GM19193 (cell line): Measurements from ENCODE around the gene RTN4.

ENCODE experiments used
- POLR2A ChIP-seq: IDR thresholded peaks from 4 replicates; pipeline ENCODE4 v1.6.1; 2011; ENCODE audit not compliant: insufficient read depth, insufficient read length; ENCODE audit errors: extremely low read depth

The RTN4 gene

DNA sequence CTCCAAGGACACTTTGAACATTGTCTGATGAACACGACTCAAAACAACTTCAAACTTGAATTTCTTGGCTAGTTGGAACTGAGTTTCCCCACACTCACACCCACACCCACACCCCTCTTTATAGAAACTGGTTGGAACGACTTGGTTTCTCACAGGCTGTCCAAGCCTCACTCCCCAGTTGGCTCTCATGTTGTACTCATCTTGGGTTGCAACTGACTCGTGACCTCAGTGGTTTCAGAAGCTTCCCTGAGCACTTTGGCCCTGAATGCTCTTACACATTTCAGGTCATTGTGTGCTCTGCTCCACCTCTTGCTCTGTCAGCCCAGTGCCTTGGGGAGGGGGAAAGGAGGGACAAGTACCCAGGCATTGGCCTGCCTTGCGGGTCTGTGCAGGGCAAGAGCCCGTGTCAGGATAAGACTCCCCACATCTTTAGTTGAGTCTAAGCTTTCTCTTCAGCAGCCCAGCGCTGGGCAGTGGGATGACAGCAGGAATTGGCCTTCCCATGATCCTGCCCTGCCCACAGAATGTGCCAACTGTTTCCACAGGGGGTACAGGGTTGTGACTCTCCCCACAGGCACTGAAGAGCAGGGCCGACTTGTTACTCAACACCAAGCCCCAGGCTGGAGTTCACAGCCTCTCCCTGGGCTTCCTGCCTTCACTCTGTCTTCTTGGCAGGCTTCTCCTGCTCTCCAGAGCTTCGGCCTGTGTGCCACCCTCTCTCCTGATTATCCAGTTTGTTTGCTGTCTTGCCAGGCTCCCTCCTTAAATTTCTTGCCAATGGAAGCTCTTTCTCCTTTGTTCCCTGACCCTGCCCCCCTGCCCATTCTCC is 104.6 kb downstream of the RTN4 start:
- no peak for TF ChIP-seq POLR2A

DNA sequence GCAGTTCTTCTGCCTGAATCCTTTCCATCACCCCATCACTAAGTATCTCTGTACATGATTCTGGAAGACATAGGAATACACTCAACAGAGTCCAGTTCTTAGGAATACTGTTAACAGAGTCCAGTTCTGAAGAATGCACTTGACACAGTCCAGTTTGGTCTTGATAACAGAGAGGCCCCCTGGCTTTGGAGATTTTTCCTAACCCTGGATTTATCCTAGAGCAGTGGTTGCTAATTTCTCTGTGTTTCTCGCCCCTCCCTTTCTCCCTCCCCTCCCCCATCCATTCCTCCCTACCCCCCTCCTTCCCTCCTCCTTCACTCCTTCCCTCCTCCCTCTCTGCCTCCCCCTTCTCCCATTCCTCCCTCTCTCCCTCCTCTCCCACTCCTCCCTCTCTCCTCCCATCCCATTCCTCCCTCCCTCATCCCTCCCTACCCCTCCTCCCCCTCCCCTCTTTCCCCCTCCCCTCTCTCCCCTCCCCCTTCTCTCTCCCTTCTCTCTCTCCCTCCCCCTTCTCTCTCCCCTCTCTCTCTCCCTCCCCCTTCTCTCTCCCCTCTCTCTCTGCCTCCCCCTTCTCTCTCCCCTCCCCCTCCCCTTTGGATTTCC is 105.4 kb downstream of the RTN4 start:
- TF ChIP-seq POLR2A: no peak

DNA sequence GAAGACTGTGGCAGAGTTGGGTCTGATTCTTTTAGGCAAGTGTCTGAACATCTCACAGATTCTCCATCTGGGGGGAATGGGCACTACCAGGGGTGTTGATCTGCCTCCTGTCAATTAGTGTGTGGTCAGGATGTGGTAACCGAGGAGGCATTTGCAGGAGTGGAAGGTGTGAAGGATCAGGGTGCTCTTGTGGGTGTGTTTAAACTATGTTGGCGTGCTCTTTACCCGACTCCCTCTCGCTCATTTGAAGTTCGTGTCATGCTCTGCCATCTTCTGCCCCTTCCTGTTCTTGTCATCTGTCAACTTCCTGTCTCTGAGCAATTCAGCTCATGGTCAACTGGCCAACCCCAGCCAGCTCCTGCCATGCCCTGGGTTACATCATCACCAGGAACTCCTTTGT is 107.9 kb downstream of the RTN4 start:
- no peak for TF ChIP-seq POLR2A

DNA sequence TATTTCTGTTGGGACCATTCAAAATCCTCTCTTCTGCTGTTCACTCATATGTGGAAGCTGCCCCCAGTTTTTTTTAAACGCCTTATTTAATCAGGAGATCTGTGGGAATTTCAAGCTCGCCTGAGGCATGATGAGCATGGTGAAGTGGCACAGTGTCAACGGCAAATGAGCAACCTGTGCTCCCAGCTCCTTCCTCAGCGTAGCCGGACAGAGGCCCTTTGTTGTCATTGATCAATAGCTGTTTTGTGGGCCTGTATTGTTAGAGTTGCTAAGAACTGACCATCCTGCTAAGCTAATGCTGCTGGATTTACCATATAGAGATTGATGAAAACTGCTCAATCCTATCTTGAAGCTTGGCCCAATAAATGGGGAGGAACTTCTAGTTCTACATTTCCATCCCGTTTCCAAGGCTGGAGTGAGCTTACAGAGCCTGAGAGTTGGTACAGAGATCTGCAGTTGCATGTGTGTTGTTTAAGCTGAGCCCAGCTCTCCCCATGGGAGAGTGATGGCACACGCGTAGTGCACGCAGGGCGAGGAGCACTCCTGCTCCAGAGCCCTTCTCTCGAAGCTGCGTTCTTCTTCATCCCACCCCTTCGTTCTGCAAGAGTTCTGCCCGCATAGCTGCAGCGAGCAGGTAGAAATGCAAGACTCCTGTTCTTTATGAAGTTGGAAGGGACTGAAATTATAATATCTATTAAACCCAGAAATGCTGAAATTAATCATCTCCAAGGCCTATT is 108.8 kb downstream of the RTN4 start:
- no peak for TF ChIP-seq POLR2A

DNA sequence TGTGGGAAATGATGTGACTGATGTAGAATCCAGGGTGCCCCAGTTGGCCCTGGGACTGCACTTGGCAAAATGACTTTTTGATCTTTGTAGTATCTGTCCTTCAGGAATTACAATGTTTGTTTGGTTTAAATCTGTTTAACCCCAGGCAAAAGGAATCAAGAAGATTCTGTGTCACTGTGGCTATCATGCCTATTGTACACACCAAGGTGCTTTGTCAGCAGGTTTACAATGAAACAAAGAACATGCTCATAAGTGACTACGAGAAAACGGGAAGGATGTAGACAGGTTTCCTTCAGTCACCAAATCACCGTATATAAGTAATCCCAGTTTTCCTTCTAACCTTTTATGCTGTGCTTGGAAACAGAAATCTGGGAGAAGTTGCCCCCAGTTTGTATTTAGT is 109.5 kb downstream of the RTN4 start:
- TF ChIP-seq POLR2A: no peak

DNA sequence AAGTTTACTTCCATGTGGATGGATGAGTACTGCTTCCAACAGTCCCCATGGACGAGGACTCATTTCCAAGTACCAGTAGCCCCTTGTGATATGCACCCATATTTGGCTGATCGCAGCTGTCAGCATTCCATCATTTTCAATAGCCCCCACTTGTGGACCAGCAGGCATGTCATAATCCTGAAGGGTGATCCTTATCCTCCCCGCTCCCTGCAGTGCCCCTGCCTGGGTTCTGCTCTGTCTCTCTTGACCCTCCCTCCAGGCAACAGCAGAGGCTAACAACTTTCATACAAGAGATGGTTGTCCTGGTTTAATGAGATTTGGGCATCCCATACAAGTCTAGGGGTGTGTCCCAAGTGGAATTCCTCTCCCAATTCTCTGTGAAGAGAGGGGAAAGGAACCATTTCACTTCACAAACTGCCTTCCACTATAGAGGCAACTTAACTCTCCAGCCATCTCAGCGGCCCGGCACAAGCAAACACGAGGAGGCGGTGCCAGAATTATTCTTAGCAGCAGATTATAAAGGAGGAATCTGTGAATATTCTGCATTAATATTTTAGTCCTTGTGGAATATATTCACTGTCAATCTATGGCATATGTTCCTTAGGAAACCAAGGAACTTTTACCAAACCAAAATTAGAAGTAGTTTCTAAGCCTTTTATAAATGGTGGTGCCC is 110.7 kb downstream of the RTN4 start:
- no peak for TF ChIP-seq POLR2A

DNA sequence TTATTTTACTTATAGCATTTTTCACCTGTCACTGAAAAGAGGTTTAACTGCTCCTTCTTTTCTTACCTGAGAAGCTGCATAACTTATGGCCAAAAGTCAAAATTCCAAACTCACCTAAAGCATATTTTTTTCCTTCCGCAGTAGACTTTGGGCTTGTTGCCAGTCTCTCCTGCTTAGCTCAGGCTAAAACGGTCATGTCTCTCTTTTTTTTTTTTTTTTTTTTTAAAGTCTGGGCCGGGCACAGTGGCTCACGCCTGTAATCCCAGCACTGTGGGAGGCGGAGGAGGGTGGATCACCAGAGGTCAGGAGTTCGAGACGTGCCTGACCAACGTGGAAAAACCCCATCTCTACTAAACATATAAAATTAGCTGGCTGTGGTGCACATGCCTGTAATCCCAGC is 113.5 kb downstream of the RTN4 start:
- TF ChIP-seq POLR2A: no peak

DNA sequence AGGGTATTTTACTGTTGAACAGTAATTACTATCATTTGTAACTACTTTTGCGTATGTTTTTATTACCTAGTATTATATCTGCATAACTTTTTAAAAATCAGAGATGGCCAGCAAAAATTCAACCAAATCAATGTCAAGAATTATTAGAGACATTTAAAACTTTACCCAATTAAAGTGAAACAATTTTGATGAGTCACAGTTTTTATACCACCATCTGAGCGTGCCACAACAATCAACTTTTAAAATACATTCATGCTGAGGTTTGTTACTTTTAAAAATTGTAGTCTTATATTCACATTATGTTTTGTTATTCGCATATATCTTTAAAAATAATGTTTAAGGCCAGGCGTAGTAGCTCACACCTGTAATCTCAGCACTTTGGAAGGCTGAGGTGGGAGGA is 114.9 kb downstream of the RTN4 start:
- no peak for TF ChIP-seq POLR2A

DNA sequence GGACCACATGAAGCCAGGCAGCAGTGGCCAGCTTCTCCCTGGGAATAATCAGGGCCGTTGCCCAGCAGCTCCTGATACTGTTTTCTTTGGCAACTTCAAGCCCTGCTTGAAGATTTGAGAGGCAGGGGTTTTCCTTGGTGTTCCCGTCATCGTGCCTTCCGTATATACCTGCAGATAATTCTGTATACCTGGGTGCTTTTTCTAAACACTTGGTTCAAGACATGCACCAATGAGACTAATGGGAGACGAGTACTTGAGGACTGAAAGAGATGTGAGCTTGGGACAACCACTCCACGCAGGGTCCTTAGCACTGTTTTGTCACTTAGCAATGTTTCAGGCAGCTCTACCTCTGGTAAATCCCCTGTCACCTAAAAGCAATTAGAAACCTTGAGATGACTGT is 118.8 kb downstream of the RTN4 start:
- no peak for TF ChIP-seq POLR2A

DNA sequence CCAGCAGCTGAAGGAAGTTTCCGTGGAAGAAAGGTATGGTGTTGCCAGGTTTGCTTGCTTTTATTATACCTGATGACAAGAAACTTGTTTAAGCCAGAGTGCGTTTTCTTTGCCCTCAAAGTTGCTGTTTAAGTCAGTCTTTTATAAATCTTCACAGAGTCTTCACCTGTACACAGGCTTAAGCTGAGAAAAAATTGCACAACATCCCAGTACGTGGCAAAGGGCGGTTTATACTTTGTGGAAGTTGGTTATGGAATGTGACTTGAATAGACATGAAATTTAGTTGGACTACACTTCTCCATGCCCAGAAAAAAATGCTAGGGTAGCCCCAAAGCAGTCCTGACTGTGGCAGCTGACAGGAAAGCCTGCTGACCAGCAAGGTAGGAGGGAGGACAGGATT is 121.5 kb downstream of the RTN4 start:
- TF ChIP-seq POLR2A: no peak

DNA sequence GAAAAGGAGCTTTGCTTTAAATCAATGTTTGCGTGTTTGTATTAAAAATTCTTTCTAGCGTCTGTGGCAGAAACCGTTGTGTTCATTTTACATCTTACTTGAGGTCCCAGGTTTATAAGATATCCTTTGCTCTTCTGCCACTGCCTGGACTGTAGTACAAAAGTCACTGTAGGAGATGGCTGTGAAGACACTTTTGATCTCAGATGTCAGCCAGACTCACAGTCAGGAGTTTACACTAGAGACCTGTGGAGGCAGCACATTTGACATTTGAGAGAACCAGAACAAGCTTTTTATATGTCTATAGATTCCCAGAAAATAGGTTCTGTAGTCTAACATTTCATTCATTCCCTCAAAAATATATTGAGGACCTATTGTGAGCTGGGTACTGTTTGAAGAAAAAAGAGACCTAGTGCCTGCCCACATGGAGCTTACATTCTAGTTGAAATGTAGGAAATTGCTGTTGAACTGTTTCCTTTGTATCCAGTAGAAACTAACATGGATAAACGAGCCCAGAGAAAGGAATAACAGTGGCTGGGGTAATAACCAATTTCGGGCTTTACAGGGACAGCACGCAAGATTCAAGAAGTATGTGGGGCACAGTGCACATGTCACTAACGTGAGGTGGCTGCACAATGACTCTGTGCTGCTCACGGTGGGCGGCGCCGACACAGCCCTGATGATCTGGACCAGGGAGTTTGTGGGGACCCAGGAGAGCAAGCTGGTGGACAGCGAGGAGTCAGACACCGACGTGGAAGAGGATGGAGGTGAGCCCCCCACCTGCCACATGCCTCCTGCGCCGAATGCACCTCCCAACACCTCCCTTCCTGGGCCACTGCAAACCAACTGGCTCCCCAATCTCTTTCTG is 122.3 kb downstream of the RTN4 start:
- no peak for TF ChIP-seq POLR2A

DNA sequence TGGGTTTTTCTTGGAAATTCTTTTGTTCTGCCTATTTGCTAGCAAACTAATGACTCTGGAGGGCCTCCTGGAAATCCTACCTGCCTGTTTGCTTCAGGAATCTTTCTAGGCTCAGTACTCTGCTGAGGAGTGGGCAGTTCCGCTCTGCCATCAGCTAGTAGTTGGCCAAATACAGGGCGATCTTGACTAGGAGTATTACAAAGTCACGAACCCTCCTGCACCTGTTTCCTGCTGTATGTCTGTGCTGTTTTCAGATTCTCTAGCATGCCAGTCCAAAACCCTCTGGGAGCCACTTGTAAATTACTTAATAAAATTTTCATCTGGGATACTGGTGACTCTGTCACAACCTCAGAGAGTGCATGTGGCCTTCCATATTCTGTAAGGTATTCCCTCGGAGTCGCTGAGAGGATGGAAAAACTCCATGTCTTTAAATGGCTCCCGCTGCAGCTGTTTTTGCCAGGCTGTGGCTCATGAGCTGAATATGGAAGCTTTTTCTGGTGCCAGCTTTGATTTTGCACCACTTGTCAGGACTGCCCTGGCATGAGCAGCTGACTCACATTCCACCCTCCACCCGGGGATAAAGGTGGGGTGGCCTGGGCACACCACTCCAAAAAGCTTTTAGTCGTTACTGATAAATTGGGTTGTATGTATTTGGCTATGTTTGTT is 123.0 kb downstream of the RTN4 start:
- TF ChIP-seq POLR2A: no peak

DNA sequence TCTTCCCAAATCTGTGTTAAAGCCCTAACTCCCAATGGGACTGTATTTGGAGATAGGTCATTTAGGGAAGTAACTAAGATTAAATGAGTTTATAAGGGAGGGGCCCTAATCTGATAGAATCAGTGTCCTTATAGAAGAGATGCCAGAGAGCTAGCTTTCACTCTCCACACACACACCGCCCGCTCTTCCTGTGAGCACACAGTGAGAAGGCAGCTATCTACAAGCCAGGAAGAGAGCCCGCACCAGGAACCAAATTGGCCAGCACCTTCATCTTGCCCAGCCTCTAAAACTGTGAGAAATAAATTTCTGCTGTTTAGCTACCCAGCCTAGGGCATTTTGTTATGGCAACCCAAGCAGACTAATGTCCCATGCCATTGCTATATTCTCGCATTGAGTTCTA is 125.2 kb downstream of the RTN4 start:
- no peak for TF ChIP-seq POLR2A

DNA sequence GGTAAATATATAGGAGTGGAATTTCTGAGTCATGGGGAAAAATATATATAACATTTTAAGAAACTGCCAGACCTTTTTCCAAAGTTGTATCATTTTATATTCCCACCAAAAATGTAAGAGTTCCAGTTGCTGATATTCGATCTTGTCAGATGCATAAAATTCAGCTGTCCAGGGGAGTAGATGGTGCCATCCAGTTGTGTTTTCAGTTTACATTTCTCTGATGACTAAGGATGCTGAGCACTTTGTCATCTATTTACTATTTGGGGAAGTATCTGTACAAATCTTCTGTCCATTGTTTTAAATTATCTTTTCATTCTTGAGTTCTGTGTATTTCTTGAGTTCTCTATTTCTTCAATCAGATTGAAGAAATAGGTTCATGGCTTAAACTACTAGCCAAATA is 126.1 kb downstream of the RTN4 start:
- TF ChIP-seq POLR2A: no peak
